SIG-M5 treated with dmso at 0.1 percent for 504 hours (cell line): ENCODE results near the gene AFP.
"Not testable (repeated sequence)": the region's sequence is repeated elsewhere in the genome, so short reads cannot be mapped to it uniquely, and the experiment has no call there.

ENCODE experiments used
- DNase-seq: peaks from one replicate; lab custom pipeline; 2025; ENCODE audit not compliant: unreplicated experiment; lab: John Stamatoyannopoulos, UW

AFP gene

DNA sequence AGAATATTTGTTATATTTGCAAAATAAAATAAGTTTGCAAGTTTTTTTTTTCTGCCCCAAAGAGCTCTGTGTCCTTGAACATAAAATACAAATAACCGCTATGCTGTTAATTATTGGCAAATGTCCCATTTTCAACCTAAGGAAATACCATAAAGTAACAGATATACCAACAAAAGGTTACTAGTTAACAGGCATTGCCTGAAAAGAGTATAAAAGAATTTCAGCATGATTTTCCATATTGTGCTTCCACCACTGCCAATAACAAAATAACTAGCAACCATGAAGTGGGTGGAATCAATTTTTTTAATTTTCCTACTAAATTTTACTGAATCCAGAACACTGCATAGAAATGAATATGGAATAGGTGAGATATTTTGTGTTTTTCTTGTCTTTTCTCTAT is at the start of gene AFP:
Gene AFP, plus strand, starts transcription at position 238 of the 400 bp plus-strand sequence. Its CDS starts 42 bp downstream, at position 280.
- no peak for DNase-seq

DNA sequence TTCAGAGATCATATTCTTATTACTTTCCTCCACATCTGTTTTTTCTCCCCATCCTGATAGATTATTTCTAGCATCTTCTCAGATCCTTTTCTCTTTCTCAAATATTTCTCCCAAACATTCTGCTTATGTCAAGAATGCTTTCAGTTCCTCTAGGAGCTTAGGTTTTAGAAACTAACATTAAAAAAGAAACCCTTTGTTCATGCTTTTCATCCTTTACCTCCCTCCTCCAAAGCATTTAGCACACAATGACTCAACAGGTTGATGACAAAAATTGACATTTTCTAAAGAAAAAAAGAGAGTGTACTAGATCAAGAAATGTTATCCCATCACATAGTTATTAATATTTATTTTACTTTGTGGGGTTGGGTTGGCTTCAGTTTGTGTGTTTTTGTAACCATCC is 48.5 kb upstream of the AFP start:
- no peak for DNase-seq

- DNase-seq = no peak
Observed at GRCh38 chr4:73388887-73389286, 47.1 kb upstream of the AFP start.

DNA sequence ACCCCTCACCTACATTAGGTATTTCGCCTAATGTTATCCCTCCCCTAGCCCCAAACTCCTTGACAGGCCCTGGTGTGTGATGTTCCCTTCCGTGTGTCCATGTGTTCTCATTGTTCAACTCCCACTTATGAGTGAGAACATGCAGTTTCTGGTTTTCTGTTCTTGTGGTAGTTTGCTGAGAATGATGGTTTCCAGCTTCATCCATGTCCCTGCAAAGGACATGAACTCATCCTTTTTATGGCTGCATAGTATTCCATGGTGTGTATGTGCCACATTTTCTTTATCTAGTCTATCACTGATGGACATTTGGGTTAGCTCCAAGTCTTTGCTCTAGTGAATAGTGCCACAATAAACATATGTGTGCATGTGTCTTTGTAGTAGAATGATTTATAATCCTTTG is 46.4 kb upstream of the AFP start:
- not testable (repeated sequence) for DNase-seq

DNA sequence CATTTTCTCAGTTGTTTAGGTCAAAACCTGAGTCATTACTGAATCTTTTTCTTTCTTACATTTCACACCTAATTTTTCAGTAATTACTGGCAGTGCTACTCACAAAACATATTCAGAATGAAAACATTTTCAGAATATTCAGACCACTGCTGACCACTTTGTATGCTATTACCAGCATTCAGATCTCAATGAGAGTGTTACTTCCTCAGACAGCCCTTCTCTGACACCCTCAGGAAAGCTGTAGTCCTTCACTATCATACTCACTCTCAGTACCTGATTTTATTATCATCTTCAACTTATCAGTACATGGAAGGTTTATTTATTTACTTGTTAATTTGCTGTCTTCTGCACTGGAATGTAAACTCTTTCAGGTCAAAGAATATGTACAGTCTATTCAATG is 44.2 kb upstream of the AFP start:
- no peak for DNase-seq

DNA sequence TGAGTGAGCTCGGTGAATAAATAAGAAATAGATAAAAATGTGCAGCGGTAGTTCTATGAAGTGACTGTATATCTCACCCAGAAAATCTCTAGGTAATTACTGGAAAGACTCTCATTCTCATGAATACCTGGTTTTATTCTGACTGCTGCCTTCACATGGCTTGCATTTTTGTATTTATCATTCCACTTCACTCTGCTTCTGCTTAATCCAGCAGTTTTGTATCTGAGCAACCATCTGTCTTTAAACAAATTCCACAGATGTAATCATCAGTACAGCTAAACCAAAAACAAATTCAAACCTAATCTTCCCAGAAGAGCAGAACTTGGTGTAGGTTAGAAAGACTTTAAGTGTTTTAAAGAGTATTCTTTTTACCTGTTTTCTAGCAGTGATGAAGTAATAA is 43.1 kb upstream of the AFP start:
- DNase-seq = no peak

DNA sequence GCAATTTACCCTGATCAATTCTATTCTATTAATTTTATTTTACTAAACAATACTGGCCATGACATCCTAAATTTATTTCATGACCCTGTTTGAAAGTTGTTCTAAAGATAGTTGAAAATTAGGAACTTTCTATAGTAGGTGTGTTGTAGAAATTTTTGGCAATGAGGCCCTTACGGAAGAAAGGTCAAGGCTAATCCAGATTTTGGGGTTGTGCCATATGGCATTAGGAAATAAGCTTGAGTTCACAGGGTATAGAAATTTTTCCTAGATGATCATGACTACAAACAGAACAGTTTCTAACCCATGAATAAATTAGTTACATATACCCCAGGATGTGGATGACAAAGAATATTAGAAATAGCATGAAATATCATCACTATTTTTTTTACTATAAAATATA is 39.7 kb upstream of the AFP start:
- DNase-seq = no peak

- no peak for DNase-seq
Observed at GRCh38 chr4:73396993-73397972, 38.7 kb upstream of the AFP start.

GRCh38 chr4:73401412-73401811 is 34.6 kb upstream of the AFP start:
- no peak for DNase-seq

GRCh38 chr4:73404042-73404441 is 32.0 kb upstream of the AFP start, which contains the start of gene ALB:
ALB (plus strand) TSS chr4:73404287; CDS start chr4:73404328, 41 bp downstream.
- DNase-seq = no peak

DNA sequence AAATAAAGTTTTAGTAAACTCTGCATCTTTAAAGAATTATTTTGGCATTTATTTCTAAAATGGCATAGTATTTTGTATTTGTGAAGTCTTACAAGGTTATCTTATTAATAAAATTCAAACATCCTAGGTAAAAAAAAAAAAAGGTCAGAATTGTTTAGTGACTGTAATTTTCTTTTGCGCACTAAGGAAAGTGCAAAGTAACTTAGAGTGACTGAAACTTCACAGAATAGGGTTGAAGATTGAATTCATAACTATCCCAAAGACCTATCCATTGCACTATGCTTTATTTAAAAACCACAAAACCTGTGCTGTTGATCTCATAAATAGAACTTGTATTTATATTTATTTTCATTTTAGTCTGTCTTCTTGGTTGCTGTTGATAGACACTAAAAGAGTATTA is 31.6 kb upstream of the AFP start:
- no peak for DNase-seq

- no peak for DNase-seq
Observed at GRCh38 chr4:73405138-73405537, 30.9 kb upstream of the AFP start.

- DNase-seq = no peak
Observed at GRCh38 chr4:73406548-73406875, 29.5 kb upstream of the AFP start.

GRCh38 chr4:73407227-73407673 is 28.8 kb upstream of the AFP start:
- DNase-seq = no peak

- DNase-seq = no peak
Observed at GRCh38 chr4:73408181-73408867, 27.7 kb upstream of the AFP start.

- no peak for DNase-seq
Observed at GRCh38 chr4:73409012-73409862, 26.8 kb upstream of the AFP start.

DNA sequence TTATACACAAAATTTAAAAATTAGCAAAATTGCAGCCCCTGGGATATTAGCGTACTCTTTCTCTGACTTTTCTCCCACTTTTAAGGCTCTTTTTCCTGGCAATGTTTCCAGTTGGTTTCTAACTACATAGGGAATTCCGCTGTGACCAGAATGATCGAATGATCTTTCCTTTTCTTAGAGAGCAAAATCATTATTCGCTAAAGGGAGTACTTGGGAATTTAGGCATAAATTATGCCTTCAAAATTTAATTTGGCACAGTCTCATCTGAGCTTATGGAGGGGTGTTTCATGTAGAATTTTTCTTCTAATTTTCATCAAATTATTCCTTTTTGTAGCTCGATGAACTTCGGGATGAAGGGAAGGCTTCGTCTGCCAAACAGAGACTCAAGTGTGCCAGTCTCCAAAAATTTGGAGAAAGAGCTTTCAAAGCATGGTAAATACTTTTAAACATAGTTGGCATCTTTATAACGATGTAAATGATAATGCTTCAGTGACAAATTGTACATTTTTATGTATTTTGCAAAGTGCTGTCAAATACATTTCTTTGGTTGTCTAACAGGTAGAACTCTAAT is 26.0 kb upstream of the AFP start:
- no peak for DNase-seq

- no peak for DNase-seq
Observed at GRCh38 chr4:73410916-73411730, 24.9 kb upstream of the AFP start.

- DNase-seq = no peak
Observed at GRCh38 chr4:73411731-73412414, 24.1 kb upstream of the AFP start.
